Adrenal gland (tissue), 5 donors: ENCODE results near the gene VPS39.

Experiments used
- POLR2A ChIP-seq, 2 donors: fragments of 450-650 bp; IDR thresholded peaks; one replicate each; pipeline ENCODE4 v1.6.1; 2017; ENCODE audit warnings: antibody characterized with exemption in 2 of 2, mild to moderate bottlenecking in 2 of 2, moderate library complexity in 1 of 2
- TF ChIP-seq, protein P1 (sequence below), 6 experiments: fragments of 450-650 bp in 4 of 6; fragments of 200-600 bp in 2 of 6; sonication (generic) in 1 of 6; IDR thresholded peaks; 1 replicate in 5 of 6; 2 replicates in 1 of 6; pipeline versions ENCODE4 v1.5.1 to v1.8.0; 2016 to 2021; ENCODE audit warnings: antibody characterized with exemption in 6 of 6, mild to moderate bottlenecking in 2 of 6, moderate library complexity in 1 of 6
- donor health status: DM: no; HTN: no; CAD: no.

DNA sequence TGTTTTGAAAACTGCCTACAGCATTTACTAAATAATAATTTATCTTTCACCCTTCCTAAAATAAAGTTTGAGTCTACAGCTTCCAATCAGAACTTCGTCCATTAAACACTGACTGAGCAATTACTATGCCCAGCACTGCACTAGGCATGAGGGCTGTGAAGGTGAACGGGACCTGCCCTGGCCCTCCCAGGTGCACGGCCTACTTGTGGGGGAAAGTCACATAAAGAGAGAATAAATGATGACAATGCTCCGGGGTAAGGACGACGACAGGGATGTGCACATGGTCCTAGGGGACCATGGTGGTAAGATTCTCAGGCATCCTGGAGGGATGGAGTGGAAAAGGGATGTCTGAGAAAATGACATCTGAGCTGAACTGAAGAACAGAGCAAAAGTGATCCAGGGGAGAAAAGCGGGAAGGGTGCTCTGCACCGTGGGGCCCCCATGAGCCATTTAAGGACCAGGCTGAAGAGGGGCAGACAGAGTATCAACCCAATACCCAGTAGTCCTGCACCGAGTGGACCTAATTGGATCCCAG, 63.2 kb downstream of the VPS39 start:
- TF ChIP-seq, protein P1, sequence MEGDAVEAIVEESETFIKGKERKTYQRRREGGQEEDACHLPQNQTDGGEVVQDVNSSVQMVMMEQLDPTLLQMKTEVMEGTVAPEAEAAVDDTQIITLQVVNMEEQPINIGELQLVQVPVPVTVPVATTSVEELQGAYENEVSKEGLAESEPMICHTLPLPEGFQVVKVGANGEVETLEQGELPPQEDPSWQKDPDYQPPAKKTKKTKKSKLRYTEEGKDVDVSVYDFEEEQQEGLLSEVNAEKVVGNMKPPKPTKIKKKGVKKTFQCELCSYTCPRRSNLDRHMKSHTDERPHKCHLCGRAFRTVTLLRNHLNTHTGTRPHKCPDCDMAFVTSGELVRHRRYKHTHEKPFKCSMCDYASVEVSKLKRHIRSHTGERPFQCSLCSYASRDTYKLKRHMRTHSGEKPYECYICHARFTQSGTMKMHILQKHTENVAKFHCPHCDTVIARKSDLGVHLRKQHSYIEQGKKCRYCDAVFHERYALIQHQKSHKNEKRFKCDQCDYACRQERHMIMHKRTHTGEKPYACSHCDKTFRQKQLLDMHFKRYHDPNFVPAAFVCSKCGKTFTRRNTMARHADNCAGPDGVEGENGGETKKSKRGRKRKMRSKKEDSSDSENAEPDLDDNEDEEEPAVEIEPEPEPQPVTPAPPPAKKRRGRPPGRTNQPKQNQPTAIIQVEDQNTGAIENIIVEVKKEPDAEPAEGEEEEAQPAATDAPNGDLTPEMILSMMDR (IDR thresholded peaks at IDR 0.05), result no peak
- no peak for TF ChIP-seq POLR2A (IDR thresholded peaks at IDR 0.05)
